Activated CD8-positive, alpha-beta T cell treated with anti-CD3 and anti-CD28 coated beads for 36 hours (primary cell): ENCODE measurements around the gene OAT. TPM values are rescaled to one million over a fixed set of nuclear protein-coding genes. Genes with fewer than 3 reads are reported as not detected.

Experiments
- ATAC-seq: fragments of 200-7000 bp; cut with Tn5 transposase; one replicate; pipeline ENCODE4 v1.10.0; 2021; ENCODE audit warnings: mild to moderate bottlenecking, moderate library complexity
- CTCF ChIA-PET: fragments of 350-600 bp; sonication (Branson Sonifier 250); formaldehyde crosslinking; loops from one replicate; lab custom pipeline; 2021; ENCODE audit warnings: antibody characterized with exemption; lab: Charles Lee
- POLR2A ChIA-PET: fragments of 350-600 bp; sonication (Branson Sonifier 250); formaldehyde crosslinking; loops from one replicate; lab custom pipeline; 2021; ENCODE audit warnings: antibody characterized with exemption; lab: Charles Lee
- DNase-seq: peaks from one replicate; pipeline ENCODE4 v3.0.0-alpha.2; 2020
- H3K27ac Mint-ChIP-seq: one replicate; pipeline ENCODE4 v1.8.0; 2021; ENCODE audit warnings: mild to moderate bottlenecking, mixed read lengths
- H3K27me3 Mint-ChIP-seq: one replicate; pipeline ENCODE4 v1.8.0; 2021; ENCODE audit warnings: mixed read lengths
- H3K36me3 Mint-ChIP-seq: one replicate; pipeline ENCODE4 v1.8.0; 2021; ENCODE audit warnings: low read depth, mixed read lengths
- H3K4me1 Mint-ChIP-seq: one replicate; pipeline ENCODE4 v1.8.0; 2021; ENCODE audit warnings: low read depth, mixed read lengths
- H3K4me3 Mint-ChIP-seq: one replicate; pipeline ENCODE4 v1.8.0; 2021; ENCODE audit warnings: mild to moderate bottlenecking, moderate library complexity, mixed read lengths
- H3K9me3 Mint-ChIP-seq: one replicate; pipeline ENCODE4 v1.8.0; 2021; ENCODE audit warnings: mixed read lengths
- CTCF ChIP-seq: fragments of 200-600 bp; IDR thresholded peaks from one replicate; pipeline ENCODE4 v1.8.0; 2022; ENCODE audit warnings: antibody characterized with exemption, mild to moderate bottlenecking
- intact Hi-C: fragments of 100-400 bp; cut with micrococcal nuclease; formaldehyde crosslinking; loops from one replicate; pipeline ENCODE4 v1.10.0; 2022
- total RNA-seq, 2 experiments: library from RNA; stranded (reverse); gene quantifications; one replicate each; pipeline ENCODE4 v1.2.3, GENCODE V29; 2021

OAT gene
- total RNA-seq, 2 experiments from 2014 or later = 40.2 to 44.3 TPM

- Mint-ChIP-seq H3K36me3 (no peaks in the 10 kb centered on the region), H3K27ac (no peak overlapping the region), H3K9me3 (no peaks in the 10 kb centered on the region), H3K27me3 (no peaks in the 10 kb centered on the region), H3K4me3 (no peak overlapping the region), H3K4me1 (peaks cover 6% of the 10 kb centered on the region)
- no peak for TF ChIP-seq CTCF
- no peak for DNase-seq
- intact Hi-C loops = no loop called here
- ATAC-seq = no peak
- ChIA-PET CTCF (no interaction called here), POLR2A (no interaction called here)
These were observed 67.9 kb downstream of the OAT start for GRCh38 chr10:124350806-124351205.

GRCh38 chr10:124349996-124350280, 68.8 kb downstream of the OAT start:
- intact Hi-C loops = no loop called here
- Mint-ChIP-seq H3K4me3 (no peak overlapping the region), H3K27me3 (no peaks in the 10 kb centered on the region), H3K27ac (no peak overlapping the region), H3K4me1 (peaks cover 6% of the 10 kb centered on the region), H3K9me3 (no peaks in the 10 kb centered on the region), H3K36me3 (no peaks in the 10 kb centered on the region)
- POLR2A ChIA-PET = no interaction called here
- CTCF ChIA-PET = interaction anchor here (1.3 kb wide), 1 partner anchor 13 kb away, joined by 3 read pairs; no protein-coding TSS in a partner anchor
- DNase-seq = no peak
- ATAC-seq = no peak
- TF ChIP-seq CTCF = no peak

- POLR2A ChIA-PET = no interaction called here
- CTCF ChIA-PET = interaction anchor here (1.3 kb wide), 1 partner anchor 13 kb away, joined by 3 read pairs; no protein-coding TSS in a partner anchor
- no peaks in the 10 kb centered on the region for H3K36me3 Mint-ChIP-seq
- TF ChIP-seq CTCF = no peak
- intact Hi-C loops = no loop called here
- ATAC-seq = no peak
- H3K4me1 Mint-ChIP-seq = peaks cover under 1% of the 10 kb centered on the region
- no peak for DNase-seq
- no peak overlapping the region for H3K4me3 Mint-ChIP-seq
- H3K27ac Mint-ChIP-seq = no peak overlapping the region
- H3K9me3 Mint-ChIP-seq = no peaks in the 10 kb centered on the region
- no peaks in the 10 kb centered on the region for H3K27me3 Mint-ChIP-seq
These were observed 69.3 kb downstream of the OAT start for GRCh38 chr10:124349231-124349995.

GRCh38 chr10:124348801-124349200, 69.9 kb downstream of the OAT start:
- ChIA-PET POLR2A (no interaction called here), CTCF (interaction anchor here (1.3 kb wide), 1 partner anchor 14 kb away, joined by 3 read pairs; no protein-coding TSS in a partner anchor)
- no peak overlapping the region for H3K27ac Mint-ChIP-seq
- ATAC-seq (no peak), DNase-seq (no peak)
- no peak overlapping the region for H3K4me3 Mint-ChIP-seq
- no peaks in the 10 kb centered on the region for H3K4me1 Mint-ChIP-seq
- intact Hi-C loops = no loop called here
- H3K36me3 Mint-ChIP-seq = no peaks in the 10 kb centered on the region
- TF ChIP-seq CTCF = no peak
- no peaks in the 10 kb centered on the region for H3K27me3 Mint-ChIP-seq
- no peaks in the 10 kb centered on the region for H3K9me3 Mint-ChIP-seq

- H3K27me3 Mint-ChIP-seq = no peaks in the 10 kb centered on the region
- H3K9me3 Mint-ChIP-seq = no peaks in the 10 kb centered on the region
These were observed 70.8 kb downstream of the OAT start for GRCh38 chr10:124347956-124348355.

More at GRCh38 chr10:124347956-124348355, 70.8 kb downstream of the OAT start:
- intact Hi-C loops = no loop called here
- no peak overlapping the region for H3K27ac Mint-ChIP-seq
- CTCF ChIA-PET = no interaction called here
- DNase-seq (no peak), ATAC-seq (no peak)
- no peaks in the 10 kb centered on the region for H3K36me3 Mint-ChIP-seq
- TF ChIP-seq CTCF = no peak
- POLR2A ChIA-PET = no interaction called here
- H3K4me1 Mint-ChIP-seq = no peaks in the 10 kb centered on the region
- H3K4me3 Mint-ChIP-seq = no peak overlapping the region

Other genes with a start within 250 kb of the OAT start
- not detected for gene NKX1-2, start 31.1 kb upstream of the OAT start, total RNA-seq
- gene LHPP, start 42.9 kb upstream of the OAT start, total RNA-seq = 10 to 100 TPM; 11.1 to 15.1 TPM